Stromal cell of bone marrow (primary cell): ENCODE measurements around the gene DRG1.
"Not testable (repeated sequence)": the region's sequence is repeated elsewhere in the genome, so short reads cannot be mapped to it uniquely, and the experiment has no call there.

Experiments used
- DNase-seq: peaks from one replicate; pipeline ENCODE4 v3.0.0-alpha.2; 2012; ENCODE audit warnings: low read depth

Gene DRG1, protein sequence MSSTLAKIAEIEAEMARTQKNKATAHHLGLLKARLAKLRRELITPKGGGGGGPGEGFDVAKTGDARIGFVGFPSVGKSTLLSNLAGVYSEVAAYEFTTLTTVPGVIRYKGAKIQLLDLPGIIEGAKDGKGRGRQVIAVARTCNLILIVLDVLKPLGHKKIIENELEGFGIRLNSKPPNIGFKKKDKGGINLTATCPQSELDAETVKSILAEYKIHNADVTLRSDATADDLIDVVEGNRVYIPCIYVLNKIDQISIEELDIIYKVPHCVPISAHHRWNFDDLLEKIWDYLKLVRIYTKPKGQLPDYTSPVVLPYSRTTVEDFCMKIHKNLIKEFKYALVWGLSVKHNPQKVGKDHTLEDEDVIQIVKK

DNA sequence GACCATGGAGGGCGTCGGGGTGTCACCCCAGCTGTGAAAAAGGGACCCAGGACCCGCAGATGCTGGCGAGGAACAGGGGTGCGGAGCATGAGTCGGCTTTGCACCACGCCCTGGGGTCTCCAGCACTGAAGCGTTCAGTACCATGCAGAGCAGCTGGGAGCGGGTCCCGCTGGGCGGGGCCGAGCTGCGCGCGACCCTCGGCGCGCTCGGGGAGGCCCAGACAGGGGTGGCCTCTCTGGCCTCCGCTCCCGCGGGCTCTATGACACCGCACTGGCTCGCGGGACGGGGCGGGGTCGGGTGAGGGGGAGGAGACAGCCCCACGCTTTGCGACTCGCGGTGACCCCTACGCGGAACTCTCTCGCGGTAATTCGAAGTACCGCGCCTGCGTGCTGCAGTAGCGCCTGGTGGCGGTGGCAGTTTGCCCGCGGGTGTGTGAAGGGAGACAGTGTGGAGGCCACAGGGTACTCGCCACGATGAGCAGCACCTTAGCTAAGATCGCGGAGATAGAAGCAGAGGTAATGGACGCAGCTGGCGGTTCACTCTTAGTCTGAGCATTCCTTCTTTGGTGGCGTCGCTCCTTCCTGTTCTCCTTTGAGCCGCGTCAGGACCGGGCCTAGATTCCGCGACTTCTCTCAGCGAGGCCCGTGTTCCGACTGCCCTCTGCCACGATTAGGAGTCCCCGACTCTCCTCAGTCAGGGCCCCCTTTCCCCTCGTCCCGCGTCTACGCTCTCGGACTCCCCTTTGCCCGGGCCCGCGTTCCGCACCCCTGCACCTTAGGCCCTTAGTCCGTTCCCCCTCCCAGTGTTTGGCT lies at the start of gene DRG1:
DRG1 (plus strand) TSS at position 394 of the 812 bp plus-strand sequence; CDS start at position 474, 80 bp downstream.
- peak; percentile 88 for DNase-seq

DNA sequence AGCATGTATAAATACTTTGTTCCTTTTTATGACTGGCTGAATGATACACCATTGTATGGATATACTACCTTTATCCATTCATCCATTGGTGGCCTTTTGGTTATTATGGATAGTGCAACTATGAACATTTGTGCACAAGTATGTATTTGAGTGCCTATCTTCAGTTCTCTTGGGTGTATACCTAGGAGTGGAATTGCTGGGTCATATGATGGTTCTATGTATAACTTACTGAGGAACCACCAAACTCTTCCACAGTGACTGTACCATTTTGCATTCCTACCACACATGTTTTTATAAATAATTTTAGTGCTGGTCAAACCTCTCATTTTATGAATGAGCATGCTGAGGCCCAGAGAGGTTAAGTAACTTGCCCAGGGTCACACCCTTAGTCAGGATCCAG lies 49.4 kb upstream of the DRG1 start:
- no peak for DNase-seq

DNA sequence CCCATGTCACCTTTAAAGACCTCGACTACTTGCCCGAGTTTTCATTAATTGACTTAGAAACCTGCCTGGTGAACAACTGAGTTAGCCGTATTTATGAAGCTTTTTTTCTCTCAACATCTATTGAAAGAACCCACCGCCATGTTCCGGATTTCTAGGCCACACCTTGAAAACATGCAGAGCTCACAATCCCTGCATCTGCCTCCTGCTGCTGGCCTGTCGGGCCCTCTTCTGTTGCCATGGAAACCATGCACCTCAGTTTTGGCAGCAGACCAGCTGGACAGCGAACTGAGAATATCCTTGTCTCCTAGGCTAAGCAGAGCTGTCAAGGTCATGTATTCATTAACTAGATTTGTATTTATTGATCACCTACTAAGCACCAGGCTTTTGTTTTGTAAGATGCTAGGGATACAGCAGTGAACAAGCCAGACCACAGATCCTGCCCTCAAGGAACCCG lies 49.0 kb upstream of the DRG1 start:
- DNase-seq: no peak

DNA sequence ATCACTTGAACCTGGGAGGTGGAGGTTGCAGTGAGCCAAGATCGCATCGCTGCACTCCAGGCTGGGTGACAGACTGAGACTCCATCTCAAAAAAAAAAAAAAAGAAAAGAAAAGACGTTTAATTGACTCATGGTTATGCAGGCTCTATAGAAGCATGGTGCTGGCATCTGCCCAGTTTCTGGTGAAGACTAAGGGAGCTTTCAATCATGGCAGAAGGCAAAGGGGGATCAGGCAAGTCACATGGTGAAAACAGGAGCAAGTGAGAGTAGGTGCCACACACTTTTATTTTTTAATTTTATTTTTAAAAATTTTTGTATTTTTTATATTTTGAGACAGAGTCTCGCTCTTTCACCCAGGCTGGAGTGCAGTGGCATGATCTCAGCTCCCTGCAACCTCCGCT lies 44.9 kb upstream of the DRG1 start:
- no peak for DNase-seq

DNA sequence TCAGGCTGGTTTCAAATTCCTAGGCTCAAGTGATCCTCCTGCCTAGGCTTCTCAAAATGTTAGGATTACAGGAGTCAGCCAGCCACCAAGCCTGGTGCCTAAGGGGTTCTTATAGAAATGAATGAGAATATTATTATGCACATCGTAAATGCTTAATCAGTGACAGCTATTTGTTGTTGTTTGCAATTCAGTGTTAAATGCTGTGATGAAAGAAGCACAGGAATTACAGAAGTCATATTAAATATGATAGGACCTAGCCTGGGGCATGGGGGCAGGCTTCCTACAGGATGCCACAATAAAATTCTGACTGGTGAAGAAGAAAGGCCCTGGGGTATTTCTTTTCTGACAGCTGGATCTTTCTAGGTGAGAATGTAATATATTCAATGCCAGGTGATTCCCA lies 39.4 kb upstream of the DRG1 start:
- DNase-seq: no peak

DNA sequence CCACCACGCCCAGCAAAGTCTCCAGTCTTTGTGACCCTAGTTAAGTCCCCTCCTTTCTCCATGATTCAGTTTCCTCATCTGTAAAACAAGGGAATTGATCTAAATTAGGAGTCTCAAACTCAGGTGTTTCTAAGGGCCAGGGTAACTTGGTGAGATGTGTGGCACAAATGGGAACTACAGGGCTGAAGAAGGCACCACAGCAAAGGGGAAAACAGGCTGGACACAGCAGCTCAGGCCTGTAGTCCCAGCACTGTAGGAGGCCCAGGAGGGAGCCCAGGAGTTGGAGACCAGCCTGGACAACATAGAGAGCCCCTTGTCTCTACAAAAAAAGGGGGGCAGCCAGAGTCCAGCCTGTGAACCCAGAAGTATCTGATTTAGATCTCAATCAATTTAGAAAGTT lies 37.7 kb upstream of the DRG1 start:
- no peak for DNase-seq

DNA sequence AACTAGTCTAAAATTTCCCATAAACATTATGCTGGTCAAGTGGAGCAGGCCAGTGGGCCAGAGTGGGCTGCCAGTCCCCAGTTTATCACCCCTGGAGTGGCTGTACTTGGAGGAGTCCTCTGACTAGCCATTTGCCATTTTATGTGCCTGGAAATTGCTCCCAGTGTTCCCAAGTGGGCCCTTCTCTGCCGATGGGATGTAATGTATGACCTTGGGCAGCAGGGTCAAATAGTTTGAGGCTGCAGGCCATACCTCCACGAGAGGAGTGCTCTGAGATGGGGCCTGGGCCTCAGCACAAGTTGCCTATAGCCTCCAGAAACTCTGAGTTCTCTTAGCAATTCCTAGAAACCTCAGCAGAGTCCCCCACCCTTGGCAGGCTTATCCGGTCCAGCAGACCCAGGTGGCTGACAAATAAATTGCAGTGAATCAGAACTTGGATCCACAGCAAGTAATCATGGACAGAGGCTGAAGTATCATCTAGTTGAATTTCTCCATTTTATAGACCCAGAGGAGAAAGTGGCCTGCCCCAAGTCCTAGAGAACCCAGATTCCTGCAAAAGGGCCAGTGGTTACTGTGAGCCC lies 35.4 kb upstream of the DRG1 start:
- no peak for DNase-seq

DNA sequence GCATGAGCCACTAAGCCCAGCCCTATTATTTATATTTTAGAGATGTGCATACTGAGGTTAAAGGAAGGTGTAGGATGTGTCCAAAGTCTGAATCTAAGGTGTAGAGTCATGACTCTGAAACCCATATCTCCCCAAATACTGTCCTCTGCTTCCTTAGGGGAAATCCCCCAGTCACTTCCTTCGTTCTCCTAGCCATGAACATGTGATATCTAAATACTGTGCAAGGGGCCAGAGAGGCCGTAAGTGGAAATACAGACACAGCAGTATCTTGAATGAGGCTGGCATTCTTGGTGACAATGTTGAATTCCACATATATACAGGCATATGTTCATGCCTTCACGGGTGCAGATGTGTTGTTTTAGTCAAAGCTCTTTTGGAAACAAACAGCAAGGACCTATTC lies 32.0 kb upstream of the DRG1 start:
- DNase-seq: no peak

DNA sequence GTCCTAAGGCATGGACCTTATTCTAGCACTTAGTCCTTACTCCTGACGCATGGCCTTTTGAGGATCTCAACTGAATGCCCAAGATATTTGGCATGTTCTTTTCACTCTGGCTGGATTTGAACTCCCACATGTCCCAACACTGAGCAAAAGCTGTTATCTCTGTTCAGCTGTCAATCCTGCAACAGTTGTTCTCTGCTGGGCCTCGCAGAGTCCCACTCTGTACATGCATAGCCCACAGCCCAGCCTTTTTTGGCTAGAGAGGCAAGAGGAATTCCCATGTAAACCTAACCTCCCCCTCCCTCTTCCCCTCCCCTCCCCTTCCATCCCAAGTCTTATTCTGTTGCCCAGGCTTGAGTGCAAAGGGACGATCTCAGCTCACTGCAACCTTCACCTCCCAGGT lies 21.8 kb upstream of the DRG1 start:
- DNase-seq: no peak

DNA sequence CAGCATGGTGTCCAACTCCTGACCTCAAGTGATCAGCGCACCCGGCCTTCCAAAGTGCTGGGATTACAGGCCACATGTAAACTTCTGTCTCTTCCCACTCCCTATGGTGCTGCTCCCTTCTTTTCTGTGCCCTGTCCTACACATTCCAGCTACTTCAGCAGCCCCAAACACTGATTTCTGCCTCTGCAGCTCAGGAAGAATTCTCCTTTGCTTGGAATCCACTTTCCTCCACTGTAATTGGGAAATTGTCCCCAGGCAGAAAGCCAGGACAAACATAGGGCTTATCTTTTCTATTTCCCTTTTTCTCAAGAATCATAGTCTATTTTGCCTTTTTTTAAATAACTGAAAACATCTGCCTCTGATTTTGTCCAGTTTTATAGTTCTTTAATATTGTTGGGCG lies 21.3 kb upstream of the DRG1 start:
- DNase-seq: peak; percentile 36

DNA sequence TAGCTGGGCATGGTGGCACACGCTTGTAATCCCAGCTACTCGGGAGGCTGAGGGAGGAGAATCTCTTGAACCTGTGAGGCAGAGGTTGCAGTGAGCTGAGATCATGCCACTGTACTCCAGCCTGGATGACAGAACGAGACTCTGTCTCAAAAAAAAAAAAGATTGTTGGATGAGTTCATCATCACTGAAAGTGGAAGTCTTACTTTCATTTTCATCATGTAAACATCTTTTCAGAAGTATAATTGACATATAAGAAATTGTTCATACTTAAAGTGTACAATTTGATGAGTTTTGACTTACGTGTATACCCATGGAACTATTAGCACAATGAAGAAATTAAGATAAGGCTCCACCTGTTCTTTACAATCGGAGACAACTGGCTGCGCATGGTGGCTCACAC lies 20.8 kb upstream of the DRG1 start:
- not testable (repeated sequence) for DNase-seq

DNA sequence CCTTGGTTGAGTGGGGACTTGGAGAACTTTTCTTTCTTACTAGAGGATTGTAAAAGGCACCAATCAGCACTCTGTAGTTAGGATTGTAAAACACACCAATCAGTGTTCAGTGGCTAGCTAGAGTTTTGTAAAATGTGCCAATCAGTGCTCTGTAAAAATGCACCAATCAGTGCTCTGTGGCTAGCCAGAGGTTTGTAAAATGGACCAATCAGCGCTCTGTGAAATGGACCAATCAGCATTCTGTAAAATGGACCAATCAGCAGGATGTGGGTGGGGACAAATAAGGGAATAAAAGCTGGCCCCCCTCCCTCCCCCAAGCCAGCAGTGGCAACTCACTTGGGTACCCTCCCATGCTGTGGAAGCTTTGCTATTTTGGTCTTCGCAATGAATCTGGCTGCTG lies 5.5 kb upstream of the DRG1 start:
- no peak for DNase-seq

DNA sequence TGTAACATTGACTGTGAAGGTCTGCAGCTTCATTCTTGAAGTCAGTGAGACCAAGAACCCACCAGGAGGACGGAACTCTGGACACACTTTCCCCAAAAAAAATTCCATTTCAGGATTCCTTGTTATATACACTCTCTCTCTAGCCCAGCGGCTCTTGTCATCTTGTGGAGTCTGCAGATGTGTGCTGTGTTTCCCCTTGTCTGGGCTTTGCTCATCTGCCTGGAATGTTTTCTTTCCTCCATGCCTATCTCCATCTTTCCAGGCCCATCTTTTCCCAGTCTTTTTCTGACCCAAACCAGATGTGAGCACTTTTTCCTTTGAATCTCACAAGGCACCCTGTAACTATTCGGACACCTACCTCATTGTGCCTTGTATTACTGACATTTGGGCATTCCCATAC lies 5.1 kb upstream of the DRG1 start:
- no peak for DNase-seq

DNA sequence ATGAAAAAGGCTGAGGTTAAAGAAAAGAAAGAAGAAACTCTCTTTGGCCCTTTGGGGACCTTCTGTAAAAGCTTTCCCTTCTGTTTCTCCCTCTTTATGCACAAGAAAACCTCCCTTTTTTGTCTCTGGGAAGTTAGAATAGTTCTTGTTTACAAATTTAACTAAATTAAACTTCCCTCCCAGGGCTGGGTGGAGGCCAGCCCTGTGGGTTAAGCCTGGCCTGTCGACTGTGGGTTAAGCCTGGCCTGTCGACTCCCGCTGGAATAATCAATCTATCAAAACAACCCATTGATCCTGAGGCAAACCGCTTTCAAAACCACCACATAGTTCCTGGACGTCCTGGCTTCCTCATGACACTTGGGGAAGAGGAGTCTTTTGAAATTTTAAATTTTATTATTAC lies 1.2 kb upstream of the DRG1 start:
- peak; percentile 26 for DNase-seq

DNA sequence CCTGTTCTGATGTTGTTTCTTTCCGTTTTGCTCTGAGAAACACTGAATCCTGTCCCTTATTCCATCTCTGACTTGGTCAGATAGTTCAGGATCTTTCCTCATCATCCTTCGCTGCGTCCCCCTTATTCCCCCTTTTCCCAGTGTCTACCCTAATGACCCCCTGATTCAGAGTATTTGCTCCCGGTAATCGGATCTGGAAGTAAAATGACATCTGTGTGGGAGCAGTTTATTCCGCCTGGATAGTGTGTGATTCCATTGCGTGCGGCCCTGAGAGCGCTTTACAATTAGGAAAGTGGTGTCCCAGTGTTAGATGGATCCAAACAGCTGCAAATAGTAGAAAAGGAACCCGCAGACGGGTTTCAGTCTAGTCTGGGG lies 606 bp downstream of the DRG1 start:
- DNase-seq: no peak

DNA sequence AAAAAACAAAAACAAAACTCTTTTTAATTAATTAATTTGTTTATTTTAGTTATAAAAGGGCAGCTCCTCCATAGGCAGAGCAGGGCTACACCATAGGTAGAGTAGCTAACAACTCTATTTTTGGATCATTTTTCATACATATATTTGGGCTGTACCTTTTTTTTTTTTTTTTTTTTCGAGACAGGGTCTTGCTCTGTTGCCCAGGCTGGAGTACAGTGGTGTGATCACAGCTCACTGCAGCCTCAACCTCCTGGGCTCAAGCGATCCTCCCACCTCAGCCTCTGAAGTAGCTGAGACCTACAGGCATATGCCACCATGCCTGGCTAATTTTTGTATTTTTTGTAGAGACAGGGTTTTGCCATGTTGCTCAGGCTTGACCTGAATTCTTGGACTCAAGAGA lies 2.9 kb downstream of the DRG1 start:
- DNase-seq: not testable (repeated sequence)

DNA sequence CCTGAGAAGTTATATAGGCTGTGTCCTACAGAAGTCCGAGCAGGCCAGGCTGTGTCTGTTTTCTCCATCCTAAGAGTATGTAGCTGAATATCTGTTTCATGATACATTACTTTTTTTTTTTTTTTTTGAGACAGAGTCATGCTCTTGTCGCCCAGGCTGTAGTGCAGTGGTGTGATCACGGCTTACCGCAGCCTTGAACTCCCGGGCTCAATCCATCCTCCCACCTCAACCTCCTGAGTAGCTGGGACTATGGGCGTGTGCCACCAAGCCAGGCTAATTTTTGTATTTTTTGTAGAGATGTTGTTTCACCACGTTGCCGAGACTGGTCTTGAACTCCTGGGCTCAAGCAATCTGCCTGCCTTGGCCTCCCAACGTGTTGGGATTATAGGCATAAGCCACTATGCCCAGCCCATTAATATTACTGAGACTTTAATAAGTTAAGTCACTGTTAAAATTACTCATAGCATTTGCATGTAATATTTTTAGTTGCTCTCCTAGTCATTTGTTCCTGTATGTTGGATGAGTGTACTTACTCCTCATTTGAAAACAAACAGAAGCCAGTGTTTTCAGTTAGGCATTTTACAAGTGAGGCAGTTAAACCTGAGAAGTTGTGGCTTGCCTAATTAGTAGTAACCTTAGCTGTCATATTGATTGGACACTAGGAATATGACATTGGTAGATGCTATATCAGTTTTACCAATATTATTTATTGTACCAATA lies 26.1 kb downstream of the DRG1 start:
- no peak for DNase-seq

DNA sequence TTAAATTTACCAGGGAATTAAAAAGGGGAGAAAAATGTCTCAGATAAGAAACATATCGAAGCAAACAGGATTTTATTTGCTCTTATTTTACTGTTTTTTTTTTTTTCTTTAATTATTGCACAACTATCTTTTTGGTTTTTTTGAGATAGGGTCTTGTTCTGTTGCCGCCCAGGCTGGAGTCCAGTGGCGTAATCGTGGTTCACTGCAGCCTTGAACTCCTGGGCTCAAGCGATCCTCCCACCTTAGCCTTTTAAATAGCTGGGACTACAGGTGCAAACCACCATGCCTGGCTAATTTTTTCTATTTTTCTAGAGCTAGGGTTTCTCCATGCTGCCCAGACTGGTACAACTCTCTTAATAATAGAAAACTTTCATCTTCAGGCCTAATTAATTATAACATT lies 32.5 kb downstream of the DRG1 start:
- DNase-seq: no peak

DNA sequence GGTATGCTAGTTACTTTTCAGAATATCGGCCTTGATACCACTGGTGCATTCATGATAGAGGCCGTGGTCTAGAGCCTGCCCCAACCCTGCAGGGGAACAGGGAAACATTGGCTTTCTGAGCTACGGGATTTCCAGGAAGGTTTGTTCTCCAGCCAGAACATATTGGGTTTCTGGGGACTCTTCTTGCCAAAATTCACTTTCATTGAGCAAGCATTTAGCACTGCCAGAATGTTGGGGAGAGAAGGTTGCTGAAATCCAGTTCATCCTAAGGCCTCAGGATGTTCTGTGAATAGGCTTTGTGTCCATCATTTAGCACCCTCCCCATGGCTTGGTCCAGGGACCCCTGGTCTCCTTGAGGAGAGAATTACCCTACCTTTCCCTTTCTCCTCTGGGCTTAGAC lies 36.7 kb downstream of the DRG1 start:
- peak; percentile 32 for DNase-seq

DNA sequence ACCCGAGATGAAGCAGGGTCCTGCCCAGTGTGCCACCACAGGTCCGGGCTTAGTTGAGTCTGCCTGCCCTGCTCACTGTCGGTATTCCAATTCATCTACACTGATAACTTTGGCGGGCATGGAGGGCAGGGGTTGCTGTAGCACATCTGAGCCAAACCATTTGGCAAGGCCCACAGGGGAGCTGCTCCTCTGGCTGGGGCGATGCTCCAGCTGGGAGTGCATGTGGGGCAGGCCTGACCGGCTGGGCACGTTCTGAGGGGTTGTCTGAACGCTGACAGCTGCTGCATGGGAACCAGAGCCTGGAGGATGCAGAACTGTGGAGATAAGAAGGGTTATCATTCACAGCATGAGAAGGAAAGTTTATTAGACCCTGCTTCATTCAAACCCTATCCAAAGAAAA lies 40.4 kb downstream of the DRG1 start:
- no peak for DNase-seq

DNA sequence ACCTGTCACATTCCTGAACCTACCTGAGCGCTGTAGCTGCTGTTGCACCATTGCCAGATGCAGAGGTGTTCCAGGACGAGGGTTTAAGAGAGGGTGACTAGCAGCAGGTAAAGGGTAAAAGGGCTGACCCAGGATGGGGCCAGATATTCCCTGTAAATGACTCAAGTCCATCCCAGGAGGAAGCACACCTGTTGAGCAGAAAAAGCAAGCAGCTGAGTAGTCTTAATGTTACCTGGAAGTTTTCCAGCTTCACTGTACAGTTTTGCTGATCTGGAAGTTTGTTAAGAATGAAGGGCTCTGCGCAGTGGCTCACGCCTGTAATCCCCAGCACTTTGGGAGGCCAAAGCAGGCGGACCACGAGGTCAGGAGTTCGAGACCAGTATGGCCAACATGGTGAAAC lies 41.3 kb downstream of the DRG1 start:
- no peak for DNase-seq

DNA sequence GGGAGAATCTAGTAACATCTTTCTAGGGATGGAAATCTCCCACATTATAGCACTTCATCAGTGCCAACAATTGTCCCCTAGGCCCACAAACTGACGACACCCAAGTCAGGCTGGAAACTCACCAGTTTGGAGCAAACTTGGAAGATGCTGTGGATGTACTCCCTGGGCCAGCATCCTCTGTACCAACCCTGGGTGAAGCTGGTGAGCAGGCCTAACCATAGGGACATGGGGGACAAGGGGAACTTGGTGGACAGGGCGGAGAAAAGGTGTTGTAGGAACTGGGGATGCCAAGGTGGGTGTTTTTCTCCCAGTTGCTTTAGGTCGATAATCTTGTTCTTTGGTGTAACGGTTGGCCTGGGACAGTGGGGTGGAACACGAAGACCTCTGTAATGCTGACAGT lies 42.2 kb downstream of the DRG1 start:
- DNase-seq: no peak
